ENCODE measurements around the gene BICD2.
A peak's percentile ranks its signal among the peaks of the same experiment; 100 is the strongest.

BICD2 gene

DNA sequence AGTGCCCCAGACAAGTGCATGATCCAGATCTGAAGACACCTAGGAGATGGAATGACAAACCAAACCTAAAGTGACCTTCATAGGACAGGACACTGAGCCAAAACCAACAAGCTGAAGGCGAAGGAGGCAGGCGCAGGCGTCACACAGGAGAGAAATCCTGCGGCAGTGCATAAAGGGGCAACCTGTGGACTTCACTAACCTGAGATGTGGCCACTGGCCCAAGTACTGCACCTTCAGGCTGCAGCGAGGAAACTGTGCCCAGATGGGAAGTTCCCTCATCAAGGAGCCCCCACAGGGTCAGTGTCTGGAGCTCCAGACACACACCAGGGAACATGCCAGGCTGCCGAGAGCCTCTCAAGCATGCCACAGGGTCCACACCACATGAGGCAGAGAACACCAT, 98.4 kb downstream of the BICD2 start:
- DNase-seq = no peak

DNA sequence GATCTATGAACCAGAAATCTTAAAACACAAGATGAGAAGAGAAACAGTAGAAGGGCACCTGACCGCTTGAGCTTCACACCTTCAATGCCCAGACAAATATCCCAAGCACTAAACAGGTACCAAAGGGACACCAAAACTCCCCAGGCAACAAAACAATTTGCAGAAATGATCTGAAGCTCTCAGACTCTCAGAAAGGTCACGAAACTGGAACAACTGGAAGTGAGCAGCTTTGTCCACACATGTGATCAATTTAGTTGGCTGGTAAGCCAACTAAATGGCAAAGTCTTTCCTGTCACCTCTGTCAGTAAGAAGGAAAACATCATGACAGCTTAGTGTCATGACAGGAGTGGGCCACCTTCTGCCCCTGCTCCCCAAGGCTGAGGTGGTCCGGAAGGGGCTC, 98.8 kb downstream of the BICD2 start:
- no peak for DNase-seq

DNA sequence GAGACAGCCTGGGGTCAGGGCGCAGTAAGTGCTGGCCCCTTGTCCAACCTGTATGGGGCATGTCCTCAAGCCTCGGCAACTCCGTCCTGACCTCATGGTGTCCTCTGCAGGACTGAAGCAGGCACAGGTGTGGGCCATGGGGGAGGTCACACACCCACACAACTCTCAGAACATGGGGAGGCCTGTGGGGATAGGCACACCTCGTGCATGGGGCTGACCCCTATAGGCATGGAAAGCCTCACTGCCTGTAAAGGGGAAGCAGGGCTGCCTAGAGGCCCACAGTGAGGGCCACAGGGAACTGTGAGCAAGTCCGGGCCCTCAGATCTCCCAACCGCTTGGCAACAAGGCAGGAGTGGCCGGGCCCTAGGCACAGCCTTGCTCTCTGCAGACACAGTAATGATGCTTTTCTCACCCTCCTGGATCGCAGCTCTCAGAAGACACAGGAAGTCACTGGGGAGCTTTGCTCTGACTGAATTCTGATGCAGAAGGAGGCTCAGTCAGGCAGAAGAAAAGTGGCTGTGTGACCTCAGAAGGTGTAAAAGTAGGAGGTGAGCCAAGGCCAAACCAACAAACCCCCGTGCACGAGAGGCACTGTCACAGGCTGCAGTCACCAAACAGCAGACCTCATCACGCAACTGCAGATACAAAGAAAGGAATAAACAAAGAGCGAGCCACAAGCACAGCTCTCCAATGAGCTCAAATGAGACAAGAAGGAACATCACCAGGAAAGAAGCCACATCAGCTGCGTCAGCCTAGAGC, 100.1 kb downstream of the BICD2 start:
- peak in 6 of 14 donors; percentile 22 to 50 (median 30) for DNase-seq

DNA sequence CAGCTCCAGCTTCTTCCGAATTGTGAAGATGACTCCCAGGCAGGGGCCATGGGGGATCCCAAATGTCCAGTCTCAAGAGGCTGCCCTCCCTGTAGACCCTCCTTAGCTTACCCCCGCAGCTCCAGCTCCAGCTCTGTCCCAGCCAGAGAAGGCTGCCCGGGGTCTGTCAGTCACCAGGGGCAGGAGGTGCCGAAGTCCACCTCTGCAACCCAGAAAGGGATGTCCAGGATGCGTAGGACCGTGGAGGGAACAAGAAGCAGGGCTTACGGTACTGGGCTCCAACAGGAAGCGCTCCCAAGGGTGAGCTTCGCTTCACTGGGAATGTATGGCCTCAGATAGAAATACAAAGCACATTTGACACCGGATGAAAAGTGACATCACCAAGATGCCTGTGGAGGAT, 100.7 kb downstream of the BICD2 start:
- no peak for DNase-seq

DNA sequence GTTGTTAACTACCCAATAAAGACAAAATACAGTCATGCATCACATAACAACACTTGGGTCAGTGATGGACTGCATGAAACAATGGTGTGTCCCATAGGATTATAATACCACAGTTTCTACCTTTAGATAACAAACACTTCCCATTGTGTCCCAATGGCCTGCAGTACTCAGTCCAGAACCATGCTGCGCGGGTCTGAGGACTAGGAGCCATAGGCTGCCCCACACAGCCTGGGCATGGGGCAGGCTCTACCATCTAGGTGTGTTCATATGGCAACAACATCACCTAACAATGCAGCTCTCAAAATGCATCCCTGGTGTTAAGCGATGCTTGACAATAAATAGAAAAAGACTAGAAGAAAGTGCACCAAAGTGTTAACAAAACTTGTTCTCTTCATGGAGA, 101.5 kb downstream of the BICD2 start:
- DNase-seq = no peak

DNA sequence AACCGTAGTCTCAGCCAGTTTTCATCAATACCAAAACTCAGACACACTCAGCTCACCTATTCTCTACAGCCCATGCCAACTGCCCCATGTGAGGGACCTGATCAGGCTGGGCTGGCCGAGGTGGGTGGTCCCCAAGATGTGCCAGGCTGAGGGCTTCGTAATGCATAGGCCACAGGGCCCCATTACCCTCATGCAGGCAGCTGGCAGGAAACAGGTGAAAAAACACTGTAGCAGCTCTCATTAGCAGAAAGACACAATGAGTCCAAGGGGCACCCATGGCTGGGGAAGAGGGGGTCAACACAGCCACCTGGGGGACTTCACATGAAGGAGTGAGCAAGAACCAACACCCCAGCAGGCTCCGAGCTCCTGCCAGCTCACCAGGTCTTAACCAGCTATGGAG, 102.9 kb downstream of the BICD2 start:
- no peak for DNase-seq
